Measurements from ENCODE around the gene TSPAN15.

DNA sequence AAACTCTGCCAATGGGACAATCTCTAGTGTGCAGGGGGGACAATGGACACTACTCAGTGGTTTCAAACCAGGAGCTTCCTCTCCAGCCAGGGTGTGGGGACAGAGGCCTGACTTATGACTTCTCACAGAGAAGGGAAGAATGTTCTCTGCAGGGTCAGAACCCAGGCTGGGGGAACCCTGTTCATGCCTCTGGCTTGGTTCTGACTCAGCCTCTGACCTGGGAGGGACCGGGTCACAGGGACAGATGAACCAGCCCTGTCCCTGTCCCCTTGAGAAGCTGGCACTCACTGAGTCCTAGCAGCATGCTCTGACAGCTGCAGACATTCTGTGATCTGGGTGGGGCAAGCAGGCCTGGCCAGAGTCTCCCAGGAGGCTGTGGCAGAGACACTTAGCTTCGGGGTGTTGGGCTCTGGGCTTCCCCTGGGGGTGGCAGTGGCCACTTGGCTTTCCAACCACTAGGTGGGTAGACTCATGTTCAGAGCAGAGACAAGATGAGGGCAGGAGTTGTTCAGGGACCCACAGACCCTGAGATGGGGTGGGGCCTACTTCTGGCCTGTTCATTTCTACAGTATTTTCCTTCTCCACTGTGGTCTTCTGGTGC lies 13.6 kb downstream of the TSPAN15 start:
- peak in 1 of 5 experiments; percentile 14 for TF ChIP-seq CTCF (IDR thresholded peaks at IDR 0.05)
- TF ChIP-seq POLR2A (IDR thresholded peaks at IDR 0.05) = no peak
- TF ChIP-seq EP300 (IDR thresholded peaks at IDR 0.05; ENCODE audit: low read depth) = no peak
- TF ChIP-seq POLR2AphosphoS5 (IDR thresholded peaks at IDR 0.05) = peak in 2 of 3 donors; percentile 3 to 8
